GM18519 (cell line): ENCODE results near the gene CHAC1.

Experiments
- ATAC-seq: cut with Tn5 transposase; IDR thresholded peaks from one replicate; pipeline ENCODE4 v1.9.1; 2021; ENCODE audit warnings: mild to moderate bottlenecking, moderate library complexity; ENCODE audit not compliant: unreplicated experiment, low FRiP score

The CHAC1 gene

DNA sequence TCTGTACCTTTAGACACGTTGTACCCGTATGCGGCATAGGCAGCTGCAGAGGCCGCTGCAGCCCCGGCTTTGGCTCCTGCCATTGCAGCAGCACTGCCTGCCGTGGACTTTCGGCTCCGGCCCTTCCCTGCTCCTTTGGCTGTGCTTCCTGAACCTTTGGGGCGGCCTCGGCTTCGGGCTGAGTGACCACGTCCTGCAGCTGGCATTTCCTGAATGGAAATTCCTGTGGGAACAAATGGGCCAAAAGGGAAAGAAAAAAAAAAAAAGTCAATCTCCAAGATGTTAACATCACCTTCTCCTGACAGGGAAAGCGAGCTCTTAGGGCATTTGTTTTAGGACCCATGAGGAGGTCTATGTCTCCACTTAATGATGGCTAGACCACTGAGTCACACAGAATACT lies 29.6 kb downstream of the CHAC1 start:
- no peak for ATAC-seq

DNA sequence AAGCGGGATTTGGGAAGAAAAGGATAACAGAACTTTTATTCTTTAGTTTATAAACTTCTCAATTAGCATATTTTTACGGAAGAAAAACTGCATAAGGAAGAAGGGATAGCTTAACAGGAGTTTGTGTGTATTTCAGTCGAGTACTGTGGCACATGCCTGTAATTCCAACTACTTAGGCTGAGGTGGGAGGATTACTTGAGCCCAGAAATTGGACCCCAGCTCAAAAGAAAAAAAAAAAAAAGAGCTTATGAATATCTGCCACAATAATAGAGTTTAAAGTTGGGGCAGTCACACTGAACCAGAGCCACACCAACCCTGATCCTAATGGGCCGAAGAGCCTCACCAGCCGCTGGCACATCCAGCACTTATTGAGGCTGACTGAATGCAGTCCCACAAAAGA lies 31.1 kb downstream of the CHAC1 start:
- no peak for ATAC-seq

DNA sequence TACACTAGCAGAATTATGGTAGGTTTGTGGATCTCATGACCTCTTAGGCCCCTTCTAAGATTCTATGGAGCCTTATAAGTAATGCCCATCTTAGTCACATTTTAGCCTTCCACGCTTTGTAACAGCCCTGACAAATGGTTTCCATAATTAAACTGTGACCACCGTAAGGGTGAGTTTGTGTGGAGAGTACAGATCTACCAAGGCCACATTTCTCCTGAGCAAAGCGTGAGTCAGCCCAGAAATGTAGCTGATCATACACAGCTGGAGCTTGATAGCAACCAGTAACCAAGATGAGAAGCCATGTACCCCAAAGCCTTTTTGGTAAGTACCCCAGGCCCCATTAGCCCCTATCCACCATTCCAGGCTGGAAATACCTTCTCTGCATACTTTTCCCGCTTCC lies 31.7 kb downstream of the CHAC1 start:
- ATAC-seq = no peak

DNA sequence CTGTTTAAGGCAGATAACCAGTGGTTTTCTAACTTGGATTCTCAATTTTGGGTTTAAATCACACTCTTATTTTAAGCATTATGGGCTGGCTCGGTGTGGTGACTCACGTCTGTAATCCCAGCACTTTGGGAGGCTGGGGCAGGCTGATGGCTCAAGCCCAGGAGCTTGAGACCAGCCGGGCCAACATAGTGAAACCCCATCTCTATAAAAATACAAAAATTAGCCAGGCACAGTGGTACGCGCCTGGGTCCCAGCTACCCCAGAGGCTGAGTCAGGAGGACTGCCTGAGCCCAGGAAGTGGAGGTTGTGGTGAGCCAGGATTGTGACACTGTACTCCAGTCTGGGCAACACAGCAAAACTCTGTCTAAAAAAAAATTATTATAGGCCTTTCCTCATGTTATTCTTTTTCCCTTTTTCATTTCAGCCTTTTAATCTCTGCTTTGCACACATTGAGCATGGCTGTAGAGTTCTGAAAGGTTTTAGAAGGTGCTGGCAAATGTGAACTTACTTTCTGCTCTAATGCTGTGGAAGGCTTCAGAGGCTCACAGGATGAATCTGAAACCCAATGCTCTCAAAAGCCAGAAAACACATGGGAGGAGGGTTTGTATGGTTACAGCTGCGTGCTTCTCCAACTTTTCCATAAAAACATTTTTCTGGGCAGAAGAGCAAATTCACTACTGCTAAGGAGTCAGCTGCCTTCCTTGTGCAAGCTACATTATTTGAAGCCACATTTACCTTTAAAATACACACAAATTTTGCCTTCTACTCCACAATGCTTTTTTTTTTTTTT lies 32.5 kb downstream of the CHAC1 start:
- ATAC-seq = no peak

DNA sequence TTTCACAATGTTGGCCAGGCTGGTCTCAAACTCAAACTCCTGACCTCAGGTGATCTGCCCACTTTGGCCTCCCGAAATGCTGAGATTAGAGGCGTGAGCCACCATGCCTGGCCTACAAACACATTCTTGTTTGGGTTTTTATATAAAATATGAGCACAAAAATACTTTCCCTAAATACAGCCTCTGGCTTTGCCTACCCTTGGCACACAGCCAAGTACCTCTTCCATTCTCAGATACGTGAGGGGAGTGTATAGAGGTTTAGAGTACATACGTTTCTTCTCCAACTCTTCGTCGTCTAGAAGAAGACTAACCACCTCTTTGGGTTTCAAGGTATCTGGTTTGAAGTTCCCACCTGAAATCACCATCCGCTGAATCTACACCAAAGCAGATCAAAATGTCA lies 33.5 kb downstream of the CHAC1 start:
- no peak for ATAC-seq

DNA sequence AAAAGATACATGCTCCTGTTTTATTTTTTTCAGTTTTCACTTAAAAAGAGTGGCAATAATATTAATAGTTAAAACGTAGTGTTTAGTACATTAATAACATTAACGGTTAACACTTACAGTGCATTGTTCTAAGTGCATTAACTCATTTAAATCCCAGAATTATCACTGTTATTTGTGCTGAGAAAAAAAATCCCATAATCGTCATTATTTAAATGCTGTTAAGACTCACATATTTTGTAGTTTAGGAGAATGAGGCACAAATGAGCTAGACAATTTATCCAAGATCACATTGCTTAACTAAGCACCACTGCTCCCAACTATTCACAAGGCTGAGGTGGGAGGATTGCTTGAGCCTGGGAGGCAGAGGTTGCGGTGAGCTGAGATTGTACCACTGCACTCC lies 34.9 kb downstream of the CHAC1 start:
- no peak for ATAC-seq

DNA sequence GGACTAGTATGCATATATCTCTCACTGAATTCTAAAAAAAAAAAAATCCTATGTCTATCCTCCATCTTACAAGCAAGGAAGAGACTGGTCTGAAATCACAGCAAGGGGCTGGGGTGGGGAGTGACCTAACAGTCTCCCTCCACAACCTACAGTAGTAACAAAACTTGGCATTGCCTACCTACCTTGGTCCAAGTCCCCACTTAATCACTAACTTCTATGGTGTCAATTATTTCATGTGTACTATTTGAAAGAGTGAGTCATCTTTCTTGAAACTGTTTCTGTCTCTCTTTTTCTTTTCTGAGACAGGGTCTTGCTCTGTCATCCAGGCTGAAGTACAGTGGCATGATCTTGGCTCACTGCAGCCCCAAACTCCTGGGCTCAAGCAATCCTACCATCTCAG lies 36.8 kb downstream of the CHAC1 start:
- no peak for ATAC-seq

DNA sequence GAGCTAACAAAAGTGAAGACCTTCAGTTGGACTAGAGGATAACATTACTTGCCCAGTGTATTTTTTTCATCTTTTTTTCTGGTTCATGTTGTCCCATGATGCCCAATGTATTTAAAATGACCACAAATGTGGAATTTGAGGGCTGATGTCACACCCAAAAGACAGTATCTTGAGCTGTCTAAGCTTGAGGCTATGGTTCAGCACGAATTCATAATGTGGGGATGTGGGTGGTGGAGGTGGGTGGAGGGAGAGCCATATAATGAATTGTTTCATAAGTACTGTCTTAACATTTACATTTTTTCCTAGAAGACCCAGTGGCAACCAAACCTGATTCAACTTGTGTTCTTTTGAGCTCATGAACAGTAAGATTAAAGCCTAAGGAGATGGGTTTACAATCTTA lies 37.5 kb downstream of the CHAC1 start:
- ATAC-seq = no peak

DNA sequence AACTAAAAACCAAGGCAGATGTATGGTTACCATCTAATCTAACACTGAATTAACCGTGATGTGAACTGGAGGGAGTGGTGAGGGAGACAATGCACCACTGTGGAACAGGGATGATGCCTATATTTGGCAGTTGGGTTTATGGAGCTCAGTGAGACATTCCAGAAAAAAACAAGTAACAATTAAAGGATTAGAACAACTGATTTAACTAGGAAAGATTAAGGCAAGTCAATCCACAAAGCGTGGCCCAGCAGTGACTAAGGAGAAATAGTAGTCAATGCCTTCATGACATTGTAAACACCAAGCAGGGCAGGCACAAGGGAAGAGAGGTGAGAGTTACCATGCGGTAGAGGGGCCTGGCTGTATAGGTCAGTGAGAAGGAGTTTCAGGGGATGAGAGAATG lies 38.1 kb downstream of the CHAC1 start:
- ATAC-seq = no peak

DNA sequence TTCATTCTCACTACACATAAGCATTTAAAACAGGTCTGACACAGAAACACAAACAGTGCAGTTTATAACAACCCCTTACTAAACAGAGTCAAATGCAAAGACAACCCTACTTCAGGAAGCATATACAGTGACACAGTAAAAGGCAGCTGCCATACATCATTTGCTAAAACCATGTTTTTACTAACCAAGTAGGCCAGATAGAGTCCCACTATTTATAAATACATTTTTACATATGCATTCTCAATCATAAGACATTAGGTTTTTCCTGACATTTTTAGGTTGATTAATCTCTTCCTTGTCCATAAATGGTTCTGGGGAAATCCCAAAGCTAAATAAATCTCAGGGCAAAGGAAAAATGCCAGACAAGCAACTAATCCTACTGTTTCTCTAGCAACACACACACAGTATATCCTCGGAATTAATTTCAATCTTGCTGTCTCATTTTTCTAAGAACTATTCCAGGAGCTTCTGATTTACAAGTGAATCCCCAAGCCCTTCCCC lies 39.0 kb downstream of the CHAC1 start:
- no peak for ATAC-seq

DNA sequence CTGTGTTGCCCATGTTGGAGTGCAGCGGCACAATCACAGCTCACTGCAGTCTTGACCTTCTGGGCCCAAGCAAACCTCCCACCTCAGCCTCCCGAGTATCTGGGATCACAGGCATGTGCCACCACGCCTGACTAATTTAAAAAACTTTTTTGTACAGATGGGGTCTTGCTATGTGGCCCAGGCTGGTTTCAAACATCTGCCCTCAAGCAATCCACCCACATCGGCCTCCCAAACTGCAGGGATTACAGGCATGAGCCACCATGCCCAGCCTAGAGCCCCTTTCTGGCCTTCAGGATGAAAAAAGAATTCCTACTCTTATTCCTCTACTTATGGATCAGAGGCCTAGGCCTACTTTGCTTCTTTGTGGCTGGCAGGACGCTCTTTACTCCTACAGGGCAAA lies 39.6 kb downstream of the CHAC1 start:
- ATAC-seq = no peak

DNA sequence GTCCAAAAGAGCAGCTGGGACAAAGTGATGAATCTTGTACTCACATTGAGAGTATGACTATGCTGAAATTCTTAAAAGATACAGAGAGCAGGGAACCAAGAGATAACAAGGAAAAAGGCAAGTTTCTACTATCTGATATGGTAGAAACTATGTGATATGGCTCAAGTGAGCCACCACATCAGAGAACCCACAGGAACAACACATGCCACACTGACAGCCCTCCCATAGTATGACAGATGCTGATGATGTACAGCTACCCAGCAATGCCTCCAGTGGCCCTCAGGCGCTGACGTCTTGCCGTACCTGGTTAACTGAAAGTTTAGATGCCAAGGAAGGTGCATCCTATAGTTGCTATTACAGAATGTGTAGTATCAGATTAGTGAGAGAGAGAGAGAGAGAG lies 42.4 kb downstream of the CHAC1 start:
- no peak for ATAC-seq

DNA sequence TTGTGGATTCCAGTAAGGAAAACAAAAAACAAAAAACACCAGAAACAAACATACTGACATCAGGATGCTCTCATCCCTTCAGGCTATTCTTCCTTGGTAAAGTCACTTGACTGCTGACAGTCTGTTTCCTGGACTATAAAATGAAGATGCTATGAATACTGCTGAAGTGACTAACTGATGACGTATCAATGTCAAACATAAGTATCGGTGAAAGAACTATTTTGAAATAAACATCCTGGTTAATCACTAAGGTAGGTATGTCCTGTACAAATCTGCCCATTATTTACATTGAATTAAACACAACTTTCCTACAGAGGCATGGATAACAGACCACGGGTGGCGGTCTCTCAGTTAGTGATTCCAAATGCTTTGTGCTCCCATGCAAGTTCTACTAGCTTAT lies 45.9 kb downstream of the CHAC1 start:
- ATAC-seq = no peak

DNA sequence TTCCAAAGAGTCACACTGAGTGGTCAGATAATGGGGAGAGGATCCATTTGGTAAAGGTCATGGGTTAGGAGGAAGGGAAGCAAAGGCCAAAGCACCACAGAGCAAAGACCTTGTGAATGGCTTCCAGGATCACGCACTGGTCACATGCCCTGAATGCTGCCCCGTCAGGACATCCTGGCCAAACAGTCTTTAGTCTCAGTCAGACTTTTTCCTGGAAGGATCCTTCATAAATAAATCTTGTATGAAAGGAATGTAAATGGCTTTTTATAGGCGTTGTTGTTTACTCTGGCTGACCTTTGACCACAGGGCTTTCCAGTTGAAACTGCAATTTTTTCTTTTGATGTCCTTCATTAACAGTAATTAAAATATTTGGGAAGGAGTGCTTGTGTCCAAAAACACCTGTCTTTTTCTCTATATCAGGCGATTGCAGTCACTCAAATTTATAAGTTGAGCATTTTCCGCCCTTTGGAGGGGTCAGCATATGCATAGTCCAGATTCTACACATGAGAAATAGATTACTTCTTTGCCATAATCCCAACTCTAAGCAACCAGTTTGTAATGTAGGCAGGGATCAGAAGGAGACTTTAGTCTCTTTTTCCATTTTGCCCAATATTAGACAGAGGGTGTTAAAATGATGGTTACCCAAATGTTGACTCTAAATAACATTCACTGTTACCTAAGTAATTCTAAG lies 48.4 kb downstream of the CHAC1 start:
- no peak for ATAC-seq

DNA sequence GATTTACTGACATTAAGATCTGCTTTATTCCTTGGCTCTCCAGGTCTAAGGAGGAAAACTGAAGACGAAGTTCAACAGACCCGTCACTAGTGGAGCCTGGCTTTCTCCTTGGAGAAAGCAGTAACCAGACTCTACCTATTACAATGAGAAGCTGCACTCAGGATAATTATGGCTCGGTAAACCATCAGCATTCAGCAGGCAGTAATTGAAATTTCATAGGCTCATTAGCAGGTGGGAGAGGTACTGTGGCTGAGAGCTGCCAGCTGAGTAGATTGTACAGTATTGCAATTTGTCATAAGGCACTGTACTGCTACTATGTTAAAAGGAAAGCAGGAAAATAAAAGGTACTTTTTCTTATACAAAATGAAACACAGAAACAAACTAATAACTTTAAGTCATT lies 51.2 kb downstream of the CHAC1 start:
- no peak for ATAC-seq
